GM12875 (cell line): ENCODE data around the gene ARHGAP45.

ENCODE experiments used
- H3K4me3 ChIP-seq: one replicate; pipeline ENCODE4 v1.5.1; 2011; ENCODE audit warnings: low read depth, low read length, control low read depth
- TF ChIP-seq, protein P1 (sequence below): IDR thresholded peaks from 2 replicates; pipeline ENCODE4 v1.5.1; 2011; ENCODE audit warnings: low read depth, mild to moderate bottlenecking, control low read depth, inconsistent platforms, low read length, moderate library complexity, borderline replicate concordance; ENCODE audit not compliant: insufficient read depth

ARHGAP45 gene

DNA sequence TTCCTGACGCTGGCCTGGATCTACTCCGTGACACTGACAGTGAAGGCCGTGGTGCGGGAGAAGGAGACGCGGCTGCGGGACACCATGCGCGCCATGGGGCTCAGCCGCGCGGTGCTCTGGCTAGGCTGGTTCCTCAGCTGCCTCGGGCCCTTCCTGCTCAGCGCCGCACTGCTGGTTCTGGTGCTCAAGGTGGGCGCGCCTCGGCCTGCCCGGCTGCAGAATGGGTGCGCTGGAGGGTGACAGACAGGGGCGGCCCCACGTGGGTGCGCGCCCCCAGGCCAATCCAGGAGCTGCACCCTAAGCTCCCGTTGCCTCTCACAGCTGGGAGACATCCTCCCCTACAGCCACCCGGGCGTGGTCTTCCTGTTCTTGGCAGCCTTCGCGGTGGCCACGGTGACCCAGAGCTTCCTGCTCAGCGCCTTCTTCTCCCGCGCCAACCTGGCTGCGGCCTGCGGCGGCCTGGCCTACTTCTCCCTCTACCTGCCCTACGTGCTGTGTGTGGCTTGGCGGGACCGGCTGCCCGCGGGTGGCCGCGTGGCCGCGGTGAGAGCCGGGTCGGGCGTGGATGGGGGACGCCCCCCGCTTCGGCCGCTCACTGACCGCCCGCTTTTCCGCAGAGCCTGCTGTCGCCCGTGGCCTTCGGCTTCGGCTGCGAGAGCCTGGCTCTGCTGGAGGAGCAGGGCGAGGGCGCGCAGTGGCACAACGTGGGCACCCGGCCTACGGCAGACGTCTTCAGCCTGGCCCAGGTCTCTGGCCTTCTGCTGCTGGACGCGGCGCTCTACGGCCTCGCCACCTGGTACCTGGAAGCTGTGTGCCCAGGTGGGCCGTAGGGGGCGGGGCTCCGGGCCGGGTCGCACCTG, 19.9 kb upstream of the ARHGAP45 start:
- H3K4me3 ChIP-seq, result no peak overlapping the region
- TF ChIP-seq, protein P1, sequence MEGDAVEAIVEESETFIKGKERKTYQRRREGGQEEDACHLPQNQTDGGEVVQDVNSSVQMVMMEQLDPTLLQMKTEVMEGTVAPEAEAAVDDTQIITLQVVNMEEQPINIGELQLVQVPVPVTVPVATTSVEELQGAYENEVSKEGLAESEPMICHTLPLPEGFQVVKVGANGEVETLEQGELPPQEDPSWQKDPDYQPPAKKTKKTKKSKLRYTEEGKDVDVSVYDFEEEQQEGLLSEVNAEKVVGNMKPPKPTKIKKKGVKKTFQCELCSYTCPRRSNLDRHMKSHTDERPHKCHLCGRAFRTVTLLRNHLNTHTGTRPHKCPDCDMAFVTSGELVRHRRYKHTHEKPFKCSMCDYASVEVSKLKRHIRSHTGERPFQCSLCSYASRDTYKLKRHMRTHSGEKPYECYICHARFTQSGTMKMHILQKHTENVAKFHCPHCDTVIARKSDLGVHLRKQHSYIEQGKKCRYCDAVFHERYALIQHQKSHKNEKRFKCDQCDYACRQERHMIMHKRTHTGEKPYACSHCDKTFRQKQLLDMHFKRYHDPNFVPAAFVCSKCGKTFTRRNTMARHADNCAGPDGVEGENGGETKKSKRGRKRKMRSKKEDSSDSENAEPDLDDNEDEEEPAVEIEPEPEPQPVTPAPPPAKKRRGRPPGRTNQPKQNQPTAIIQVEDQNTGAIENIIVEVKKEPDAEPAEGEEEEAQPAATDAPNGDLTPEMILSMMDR, result no peak

DNA sequence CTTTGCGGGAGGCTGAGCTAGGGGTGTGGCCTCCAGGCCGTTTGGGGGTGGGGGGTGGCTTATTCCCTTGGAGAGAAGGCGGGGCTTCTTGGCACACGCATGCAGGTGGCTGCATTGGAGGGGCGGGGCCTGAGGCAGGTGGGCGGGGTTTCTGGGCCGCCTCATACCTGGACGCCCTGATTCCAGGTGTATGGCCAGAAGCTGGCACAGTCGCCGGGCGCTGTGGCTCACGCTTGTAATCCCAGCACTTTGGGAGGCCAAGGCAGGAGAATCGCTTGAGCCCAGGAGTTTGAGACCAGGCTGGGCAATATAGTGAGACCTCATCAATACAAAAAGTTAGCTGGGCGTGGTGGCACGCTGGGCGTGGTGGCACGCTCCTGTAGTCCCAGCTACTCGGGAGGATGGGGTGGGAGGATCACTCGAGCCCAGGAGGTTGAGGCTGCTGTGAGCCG, 19.2 kb upstream of the ARHGAP45 start:
- no peak overlapping the region for H3K4me3 ChIP-seq
- TF ChIP-seq, protein P1, result no peak

DNA sequence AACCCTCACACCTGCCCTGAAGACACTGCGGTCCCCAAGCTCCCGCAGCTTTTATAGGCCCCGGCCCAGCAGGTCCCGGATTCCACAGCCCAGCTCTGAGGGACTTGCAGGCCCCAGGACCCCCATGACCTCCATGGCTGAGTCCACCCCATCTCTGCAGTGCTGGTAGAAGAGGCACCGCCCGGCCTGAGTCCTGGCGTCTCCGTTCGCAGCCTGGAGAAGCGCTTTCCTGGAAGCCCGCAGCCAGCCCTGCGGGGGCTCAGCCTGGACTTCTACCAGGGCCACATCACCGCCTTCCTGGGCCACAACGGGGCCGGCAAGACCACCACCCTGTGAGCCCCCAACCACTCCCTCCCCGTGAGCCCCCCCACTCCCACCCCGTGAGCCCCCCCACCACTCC, 17.9 kb upstream of the ARHGAP45 start:
- no peak overlapping the region for H3K4me3 ChIP-seq
- TF ChIP-seq, protein P1, result no peak

DNA sequence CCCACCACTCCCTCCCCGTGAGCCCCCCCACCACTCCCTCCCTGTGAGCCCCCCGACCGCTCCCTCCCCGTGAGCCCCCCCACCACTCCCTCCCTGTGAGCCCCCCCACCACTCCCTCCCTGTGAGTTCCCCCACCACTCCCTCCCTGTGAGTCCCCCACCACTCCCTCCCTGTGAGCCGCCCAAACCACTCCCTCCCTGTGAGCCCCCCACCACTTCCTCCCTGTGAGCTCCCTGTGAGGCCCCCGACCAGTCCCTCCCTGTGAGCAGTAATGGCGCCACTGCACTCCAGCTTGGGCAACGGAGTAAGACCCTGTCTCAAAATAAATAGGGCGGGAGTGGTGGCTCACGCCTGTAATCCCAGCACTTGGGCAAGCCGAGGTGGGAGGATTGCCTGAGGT, 17.2 kb upstream of the ARHGAP45 start:
- H3K4me3 ChIP-seq, result no peak overlapping the region
- TF ChIP-seq, protein P1, result no peak

DNA sequence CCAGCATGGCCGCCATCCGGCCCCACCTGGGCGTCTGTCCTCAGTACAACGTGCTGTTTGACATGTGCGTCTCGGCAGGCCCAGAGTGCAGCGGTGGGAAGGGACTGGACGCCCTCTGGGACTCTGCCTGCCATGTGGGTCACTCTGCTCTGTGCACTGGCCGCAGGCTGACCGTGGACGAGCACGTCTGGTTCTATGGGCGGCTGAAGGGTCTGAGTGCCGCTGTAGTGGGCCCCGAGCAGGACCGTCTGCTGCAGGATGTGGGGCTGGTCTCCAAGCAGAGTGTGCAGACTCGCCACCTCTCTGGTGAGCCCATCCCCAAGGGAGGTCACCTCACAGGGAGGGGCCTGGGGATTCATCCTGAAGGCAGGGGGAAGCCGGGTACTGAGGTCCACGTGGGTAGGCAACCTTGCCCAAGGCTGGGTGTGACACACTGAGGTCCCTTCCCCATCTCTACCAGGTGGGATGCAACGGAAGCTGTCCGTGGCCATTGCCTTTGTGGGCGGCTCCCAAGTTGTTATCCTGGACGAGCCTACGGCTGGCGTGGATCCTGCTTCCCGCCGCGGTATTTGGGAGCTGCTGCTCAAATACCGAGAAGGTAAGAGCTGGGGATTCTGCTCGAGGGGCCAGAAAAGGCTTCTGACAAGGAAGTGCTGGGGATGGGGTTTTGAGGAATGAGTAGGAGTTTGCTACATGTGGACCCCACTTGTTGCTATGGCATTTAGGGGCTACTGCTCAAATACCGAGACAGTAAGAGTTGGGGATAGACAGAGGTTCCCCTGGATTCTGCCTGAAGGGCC, 15.8 kb upstream of the ARHGAP45 start:
- TF ChIP-seq, protein P1, result no peak
- H3K4me3 ChIP-seq, result no peak overlapping the region

DNA sequence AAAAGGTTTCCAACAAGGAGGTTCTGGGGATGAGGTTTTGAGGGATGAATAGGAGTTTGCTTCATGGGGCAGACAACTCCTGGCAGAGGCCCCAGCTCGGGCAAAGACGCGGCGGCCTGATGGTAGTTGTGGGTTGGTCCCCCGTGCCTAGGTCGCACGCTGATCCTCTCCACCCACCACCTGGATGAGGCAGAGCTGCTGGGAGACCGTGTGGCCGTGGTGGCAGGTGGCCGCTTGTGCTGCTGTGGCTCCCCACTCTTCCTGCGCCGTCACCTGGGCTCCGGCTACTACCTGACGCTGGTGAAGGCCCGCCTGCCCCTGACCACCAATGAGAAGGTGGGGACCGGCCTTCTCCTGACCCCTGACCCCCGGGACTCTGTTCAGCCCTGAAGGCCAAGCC, 15.2 kb upstream of the ARHGAP45 start:
- H3K4me3 ChIP-seq, result no peak overlapping the region
- TF ChIP-seq, protein P1, result no peak
